Measurements from ENCODE around the gene G6PD.

G6PD gene

GRCh38 chrX:154526901-154527675 is 19.6 kb downstream of the G6PD start:
- H3K9ac ChIP-seq (ENCODE audit: low read length), result no peak overlapping the region
- peaks cover 38% of the 10 kb centered on the region for H3K27me3 ChIP-seq (ENCODE audit: control insufficient read depth, insufficient read depth, low read length)
- H3K4me3 ChIP-seq (ENCODE audit: low read length), result peak overlapping the region; percentile 38
- peaks cover 5% of the 10 kb centered on the region for H3K9me3 ChIP-seq (ENCODE audit: control insufficient read depth, low read depth, low read length)
- H3K4me1 ChIP-seq (ENCODE audit: control insufficient read depth, low read depth, low read length), result no peaks in the 10 kb centered on the region
- H3K27ac ChIP-seq (ENCODE audit: low read length), result no peak overlapping the region
- H3K36me3 ChIP-seq (ENCODE audit: control insufficient read depth, low read depth, low read length), result no peaks in the 10 kb centered on the region

GRCh38 chrX:154525606-154526490 is 20.8 kb downstream of the G6PD start:
- peaks cover 5% of the 10 kb centered on the region for H3K9me3 ChIP-seq (ENCODE audit: control insufficient read depth, low read depth, low read length)
- H3K27ac ChIP-seq (ENCODE audit: low read length), result no peak overlapping the region
- H3K4me3 ChIP-seq (ENCODE audit: low read length), result no peak overlapping the region
- no peaks in the 10 kb centered on the region for H3K36me3 ChIP-seq (ENCODE audit: control insufficient read depth, low read depth, low read length)
- peaks cover 39% of the 10 kb centered on the region for H3K27me3 ChIP-seq (ENCODE audit: control insufficient read depth, insufficient read depth, low read length)
- H3K9ac ChIP-seq (ENCODE audit: low read length), result no peak overlapping the region
- H3K4me1 ChIP-seq (ENCODE audit: control insufficient read depth, low read depth, low read length), result no peaks in the 10 kb centered on the region

GRCh38 chrX:154519389-154519788 is 27.3 kb downstream of the G6PD start:
- Histone ChIP-seq H3K4me1 (ENCODE audit: control insufficient read depth, low read depth, low read length) (peaks cover 3% of the 10 kb centered on the region), H3K36me3 (ENCODE audit: control insufficient read depth, low read depth, low read length) (no peaks in the 10 kb centered on the region), H3K4me3 (ENCODE audit: low read length) (no peak overlapping the region), H3K9me3 (ENCODE audit: control insufficient read depth, low read depth, low read length) (peaks cover 5% of the 10 kb centered on the region), H3K27me3 (ENCODE audit: control insufficient read depth, insufficient read depth, low read length) (peaks cover 20% of the 10 kb centered on the region), H3K9ac (ENCODE audit: low read length) (no peak overlapping the region), H3K27ac (ENCODE audit: low read length) (no peak overlapping the region)

- H3K27ac ChIP-seq (ENCODE audit: low read length), result no peak overlapping the region
- peak overlapping the region; percentile 52 for H3K4me3 ChIP-seq (ENCODE audit: low read length)
- H3K36me3 ChIP-seq (ENCODE audit: control insufficient read depth, low read depth, low read length), result no peaks in the 10 kb centered on the region
- peaks cover 3% of the 10 kb centered on the region for H3K4me1 ChIP-seq (ENCODE audit: control insufficient read depth, low read depth, low read length)
- H3K9me3 ChIP-seq (ENCODE audit: control insufficient read depth, low read depth, low read length), result peaks cover under 1% of the 10 kb centered on the region
- peak overlapping the region; percentile 47 for H3K9ac ChIP-seq (ENCODE audit: low read length)
- H3K27me3 ChIP-seq (ENCODE audit: control insufficient read depth, insufficient read depth, low read length), result peaks cover 2% of the 10 kb centered on the region
These were observed 29.4 kb downstream of the G6PD start for GRCh38 chrX:154517101-154517781.

GRCh38 chrX:154516656-154517100 is 30.0 kb downstream of the G6PD start:
- H3K27ac ChIP-seq (ENCODE audit: low read length), result no peak overlapping the region
- H3K4me3 ChIP-seq (ENCODE audit: low read length), result peak overlapping the region; percentile 52
- no peaks in the 10 kb centered on the region for H3K36me3 ChIP-seq (ENCODE audit: control insufficient read depth, low read depth, low read length)
- H3K9me3 ChIP-seq (ENCODE audit: control insufficient read depth, low read depth, low read length), result no peaks in the 10 kb centered on the region
- H3K9ac ChIP-seq (ENCODE audit: low read length), result peak overlapping the region; percentile 47
- H3K27me3 ChIP-seq (ENCODE audit: control insufficient read depth, insufficient read depth, low read length), result no peaks in the 10 kb centered on the region
- H3K4me1 ChIP-seq (ENCODE audit: control insufficient read depth, low read depth, low read length), result peaks cover 3% of the 10 kb centered on the region

- Histone ChIP-seq H3K4me3 (ENCODE audit: low read length) (peak within 1 kb of the TSS; percentile 65), H3K27me3 (ENCODE audit: control insufficient read depth, insufficient read depth, low read length) (no peaks in the 10 kb centered on the region), H3K36me3 (ENCODE audit: control insufficient read depth, low read depth, low read length) (no peaks in the 10 kb centered on the region), H3K9ac (ENCODE audit: low read length) (peak within 1 kb of the TSS; percentile 61), H3K9me3 (ENCODE audit: control insufficient read depth, low read depth, low read length) (no peaks in the 10 kb centered on the region), H3K27ac (ENCODE audit: low read length) (no peak within 1 kb of the TSS), H3K4me1 (ENCODE audit: control insufficient read depth, low read depth, low read length) (peaks cover 3% of the 10 kb centered on the region)
These were observed 30.5 kb downstream of the G6PD start, which contains the start of gene FAM3A for GRCh38 chrX:154515966-154516655. FAM3A (minus strand) TSS chrX:154516232; CDS start chrX:154515772, 460 bp downstream.

GRCh38 chrX:154515090-154515965 is 31.3 kb downstream of the G6PD start:
- Histone ChIP-seq H3K4me1 (ENCODE audit: control insufficient read depth, low read depth, low read length) (peaks cover 3% of the 10 kb centered on the region), H3K27me3 (ENCODE audit: control insufficient read depth, insufficient read depth, low read length) (no peaks in the 10 kb centered on the region), H3K9me3 (ENCODE audit: control insufficient read depth, low read depth, low read length) (no peaks in the 10 kb centered on the region), H3K36me3 (ENCODE audit: control insufficient read depth, low read depth, low read length) (no peaks in the 10 kb centered on the region), H3K9ac (ENCODE audit: low read length) (peak overlapping the region; percentile 61), H3K27ac (ENCODE audit: low read length) (no peak overlapping the region), H3K4me3 (ENCODE audit: low read length) (peak overlapping the region; percentile 65)

GRCh38 chrX:154513716-154514115 is 32.9 kb downstream of the G6PD start:
- Histone ChIP-seq H3K36me3 (ENCODE audit: control insufficient read depth, low read depth, low read length) (no peaks in the 10 kb centered on the region), H3K9ac (ENCODE audit: low read length) (no peak overlapping the region), H3K9me3 (ENCODE audit: control insufficient read depth, low read depth, low read length) (peaks cover 4% of the 10 kb centered on the region), H3K27ac (ENCODE audit: low read length) (no peak overlapping the region), H3K4me1 (ENCODE audit: control insufficient read depth, low read depth, low read length) (peaks cover 3% of the 10 kb centered on the region), H3K4me3 (ENCODE audit: low read length) (no peak overlapping the region), H3K27me3 (ENCODE audit: control insufficient read depth, insufficient read depth, low read length) (no peaks in the 10 kb centered on the region)

GRCh38 chrX:154512879-154513553 is 33.6 kb downstream of the G6PD start:
- Histone ChIP-seq H3K4me1 (ENCODE audit: control insufficient read depth, low read depth, low read length) (peaks cover 3% of the 10 kb centered on the region), H3K9me3 (ENCODE audit: control insufficient read depth, low read depth, low read length) (peaks cover 4% of the 10 kb centered on the region), H3K27ac (ENCODE audit: low read length) (no peak overlapping the region), H3K4me3 (ENCODE audit: low read length) (no peak overlapping the region), H3K27me3 (ENCODE audit: control insufficient read depth, insufficient read depth, low read length) (no peaks in the 10 kb centered on the region), H3K36me3 (ENCODE audit: control insufficient read depth, low read depth, low read length) (no peaks in the 10 kb centered on the region), H3K9ac (ENCODE audit: low read length) (no peak overlapping the region)

GRCh38 chrX:154511761-154512160 is 34.9 kb downstream of the G6PD start:
- Histone ChIP-seq H3K4me3 (ENCODE audit: low read length) (no peak overlapping the region), H3K27ac (ENCODE audit: low read length) (no peak overlapping the region), H3K4me1 (ENCODE audit: control insufficient read depth, low read depth, low read length) (no peaks in the 10 kb centered on the region), H3K9me3 (ENCODE audit: control insufficient read depth, low read depth, low read length) (peaks cover 4% of the 10 kb centered on the region), H3K9ac (ENCODE audit: low read length) (no peak overlapping the region), H3K27me3 (ENCODE audit: control insufficient read depth, insufficient read depth, low read length) (no peaks in the 10 kb centered on the region), H3K36me3 (ENCODE audit: control insufficient read depth, low read depth, low read length) (no peaks in the 10 kb centered on the region)
